Measurements from ENCODE around the gene SLC25A19. TPM values are rescaled to one million over a fixed set of nuclear protein-coding genes. Genes with fewer than 3 reads are reported as not detected.

Gene SLC25A19
- total RNA-seq, 1 donor from 2014 or later, result 41.5 TPM

DNA sequence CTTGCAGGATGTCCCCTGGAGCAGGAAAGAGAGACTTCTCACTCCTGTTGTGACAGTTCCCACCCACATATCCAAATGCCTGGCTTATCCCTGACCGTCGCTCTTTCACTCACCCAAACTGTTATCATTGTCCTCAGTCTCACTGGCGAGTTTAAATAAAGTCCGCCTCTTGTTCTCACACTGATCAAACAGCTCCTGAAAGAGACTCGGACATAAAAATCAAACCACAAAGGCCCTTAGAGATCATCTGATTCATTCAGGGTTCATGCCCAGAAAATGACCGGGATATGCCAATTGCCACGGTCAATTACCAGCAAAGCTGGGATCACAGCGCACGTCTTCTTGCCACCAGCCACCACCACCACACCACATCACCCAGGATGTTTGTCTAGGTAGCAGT is 47.7 kb downstream of the SLC25A19 start:
- DNase-seq (no peak), ATAC-seq (no peak)
- TF ChIP-seq, protein P1, sequence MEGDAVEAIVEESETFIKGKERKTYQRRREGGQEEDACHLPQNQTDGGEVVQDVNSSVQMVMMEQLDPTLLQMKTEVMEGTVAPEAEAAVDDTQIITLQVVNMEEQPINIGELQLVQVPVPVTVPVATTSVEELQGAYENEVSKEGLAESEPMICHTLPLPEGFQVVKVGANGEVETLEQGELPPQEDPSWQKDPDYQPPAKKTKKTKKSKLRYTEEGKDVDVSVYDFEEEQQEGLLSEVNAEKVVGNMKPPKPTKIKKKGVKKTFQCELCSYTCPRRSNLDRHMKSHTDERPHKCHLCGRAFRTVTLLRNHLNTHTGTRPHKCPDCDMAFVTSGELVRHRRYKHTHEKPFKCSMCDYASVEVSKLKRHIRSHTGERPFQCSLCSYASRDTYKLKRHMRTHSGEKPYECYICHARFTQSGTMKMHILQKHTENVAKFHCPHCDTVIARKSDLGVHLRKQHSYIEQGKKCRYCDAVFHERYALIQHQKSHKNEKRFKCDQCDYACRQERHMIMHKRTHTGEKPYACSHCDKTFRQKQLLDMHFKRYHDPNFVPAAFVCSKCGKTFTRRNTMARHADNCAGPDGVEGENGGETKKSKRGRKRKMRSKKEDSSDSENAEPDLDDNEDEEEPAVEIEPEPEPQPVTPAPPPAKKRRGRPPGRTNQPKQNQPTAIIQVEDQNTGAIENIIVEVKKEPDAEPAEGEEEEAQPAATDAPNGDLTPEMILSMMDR (IDR thresholded peaks at IDR 0.05), result no peak
- Histone ChIP-seq H3K9me3 (no peaks in the 10 kb centered on the region), H3K27ac (no peak overlapping the region), H3K27me3 (ENCODE audit: low read depth) (no peaks in the 10 kb centered on the region), H3K4me1 (no peaks in the 10 kb centered on the region), H3K36me3 (peaks cover 100% of the 10 kb centered on the region), H3K4me3 (no peak overlapping the region)
- intact Hi-C loops (cut with DNase I), result no loop called here

DNA sequence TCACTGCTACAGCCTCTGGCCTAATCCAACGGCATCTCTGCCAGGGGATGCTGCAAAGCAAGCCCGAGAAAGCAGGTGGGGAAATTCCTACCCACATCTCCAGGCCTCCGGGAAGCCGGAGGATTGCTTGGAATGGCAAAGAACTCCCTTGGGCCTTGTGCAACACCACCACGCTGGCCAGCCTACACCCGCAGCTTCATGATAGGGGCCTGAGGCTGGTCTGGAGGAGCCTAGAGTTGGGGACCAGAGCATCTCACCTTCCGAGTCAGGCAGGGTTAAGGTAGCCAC is 48.1 kb downstream of the SLC25A19 start:
- Histone ChIP-seq H3K27ac (no peak overlapping the region), H3K36me3 (peaks cover 100% of the 10 kb centered on the region), H3K4me1 (no peaks in the 10 kb centered on the region), H3K9me3 (no peaks in the 10 kb centered on the region), H3K27me3 (ENCODE audit: low read depth) (no peaks in the 10 kb centered on the region), H3K4me3 (no peak overlapping the region)
- TF ChIP-seq, protein P1 (IDR thresholded peaks at IDR 0.05), result no peak
- ATAC-seq (no peak), DNase-seq (no peak)
- intact Hi-C loops (cut with DNase I), result no loop called here

DNA sequence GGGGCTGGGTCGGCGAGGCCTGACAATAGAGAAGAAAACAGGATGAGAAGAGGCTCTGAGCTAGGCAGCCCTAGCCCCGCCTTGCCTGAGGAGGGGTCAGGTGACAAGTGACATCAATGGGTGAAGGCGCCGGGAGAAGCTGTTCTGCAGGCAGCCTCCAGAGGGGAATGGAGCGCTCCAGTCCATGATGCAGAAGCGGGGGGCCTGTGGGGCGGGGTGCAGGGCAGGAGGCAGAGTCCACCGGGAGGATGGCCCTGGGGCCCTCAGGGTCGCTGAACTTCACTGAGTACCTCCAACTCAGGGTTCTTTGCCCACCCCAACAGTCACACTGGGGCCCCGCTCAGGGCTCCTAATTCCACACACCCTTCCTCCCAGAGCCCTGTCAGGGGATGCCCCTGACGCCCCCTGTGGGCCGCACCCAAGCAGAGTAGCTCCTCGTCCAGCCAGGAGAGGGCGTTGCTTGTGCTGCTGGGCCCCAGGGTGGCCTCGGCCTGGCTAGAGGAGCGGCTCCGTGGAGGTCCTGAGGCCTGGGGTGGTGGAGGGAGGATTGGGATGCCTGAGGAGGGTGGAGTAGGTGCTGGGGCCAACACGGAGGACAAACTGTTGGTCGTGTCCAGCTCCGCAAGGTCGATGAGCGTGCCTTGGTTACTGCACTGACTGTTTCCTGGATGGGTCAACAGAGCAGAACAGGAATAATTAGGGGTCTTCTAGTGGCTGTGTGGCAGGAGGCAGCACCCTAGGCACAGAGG is 48.7 kb downstream of the SLC25A19 start:
- intact Hi-C loops (cut with DNase I), result no loop called here
- peaks cover 100% of the 10 kb centered on the region for H3K36me3 ChIP-seq
- H3K4me3 ChIP-seq, result no peak overlapping the region
- TF ChIP-seq, protein P1 (IDR thresholded peaks at IDR 0.05), result peak; percentile 42
- H3K9me3 ChIP-seq, result no peaks in the 10 kb centered on the region
- H3K27me3 ChIP-seq (ENCODE audit: low read depth), result no peaks in the 10 kb centered on the region
- H3K27ac ChIP-seq, result no peak overlapping the region
- no peaks in the 10 kb centered on the region for H3K4me1 ChIP-seq
- peak; percentile 48 to 55 for ATAC-seq
- DNase-seq, result no peak

DNA sequence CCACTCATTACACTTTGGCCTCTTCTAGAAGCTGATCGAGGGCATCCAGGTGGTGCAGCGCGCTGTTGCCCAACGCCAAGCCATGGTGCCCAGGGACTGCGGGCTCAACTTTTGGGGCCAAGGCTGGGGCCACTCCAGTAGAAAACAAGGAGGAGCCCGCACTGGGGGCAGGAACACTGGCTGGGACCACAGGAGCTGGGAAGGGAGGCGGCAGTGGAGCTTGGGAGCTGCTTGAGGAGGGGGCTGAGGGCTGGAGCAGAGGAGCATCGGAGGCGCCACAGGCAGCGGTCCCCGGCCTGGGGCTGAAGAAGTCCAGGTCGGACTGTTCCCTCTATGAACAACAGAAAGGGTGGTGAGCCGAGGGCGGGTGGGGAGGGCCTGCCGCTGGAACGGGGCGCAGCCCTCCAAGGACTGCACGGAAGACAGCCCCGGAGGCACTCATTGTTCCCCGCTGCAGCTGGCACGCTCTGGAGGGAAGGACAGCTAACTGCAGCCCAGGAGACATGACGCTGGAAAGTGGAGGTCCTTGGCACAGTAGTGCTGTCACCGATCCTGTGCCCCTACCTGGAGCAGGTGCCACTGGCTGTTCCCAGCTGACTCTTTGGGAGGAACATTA is 49.3 kb downstream of the SLC25A19 start:
- DNase-seq (no peak), ATAC-seq (no peak)

DNA sequence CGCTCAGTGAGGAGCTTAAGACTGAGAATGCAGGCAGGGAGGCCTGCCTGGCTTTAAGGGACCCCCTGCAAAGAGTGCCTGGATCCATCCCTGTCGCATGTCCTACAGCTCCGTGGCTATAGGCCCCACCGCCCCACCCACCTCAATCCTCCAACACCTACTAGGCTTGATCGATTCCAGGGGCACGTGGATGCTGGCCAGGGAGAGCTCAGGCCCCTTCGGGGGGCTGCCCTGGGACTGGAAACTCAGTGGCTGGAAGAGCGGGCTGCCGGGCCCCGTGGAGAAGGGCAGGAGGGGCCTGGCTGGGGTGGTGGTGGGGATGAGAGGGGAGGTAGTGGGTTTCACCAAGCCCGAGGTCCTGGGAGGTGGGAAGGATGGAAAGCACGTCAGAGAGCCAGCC is 50.0 kb downstream of the SLC25A19 start:
- H3K4me3 ChIP-seq, result no peak overlapping the region
- peak overlapping the region; percentile 4 for H3K27ac ChIP-seq
- ATAC-seq, result no peak
- no peak for DNase-seq
- intact Hi-C loops (cut with DNase I), result no loop called here
- H3K4me1 ChIP-seq, result no peaks in the 10 kb centered on the region
- no peaks in the 10 kb centered on the region for H3K27me3 ChIP-seq (ENCODE audit: low read depth)
- peaks cover 100% of the 10 kb centered on the region for H3K36me3 ChIP-seq
- TF ChIP-seq, protein P1 (IDR thresholded peaks at IDR 0.05), result no peak
- H3K9me3 ChIP-seq, result no peaks in the 10 kb centered on the region

More for the DNA sequence above, 49.3 kb downstream of the SLC25A19 start:
- TF ChIP-seq, protein P1 (IDR thresholded peaks at IDR 0.05), result no peak
- Histone ChIP-seq H3K27me3 (ENCODE audit: low read depth) (no peaks in the 10 kb centered on the region), H3K4me1 (no peaks in the 10 kb centered on the region), H3K9me3 (no peaks in the 10 kb centered on the region), H3K4me3 (no peak overlapping the region), H3K27ac (no peak overlapping the region), H3K36me3 (peaks cover 100% of the 10 kb centered on the region)
- intact Hi-C loops (cut with DNase I), result no loop called here

Measured in lower lobe of right lung (tissue), 2 donors.